RWPE2 (cell line): ENCODE data around the gene DSCAM.

Experiments used
- ATAC-seq: fragments of 200-7000 bp; cut with Tn5 transposase; 3 replicates; pipeline ENCODE4 v1.9.1; 2021; ENCODE audit warnings: low read depth
- DNase-seq: peaks from one replicate; pipeline ENCODE4 v3.0.0-alpha.2; 2020; ENCODE audit warnings: low spot score
- H3K27ac ChIP-seq: fragments of 450-650 bp; 2 replicates; pipeline ENCODE4 v1.5.1; 2017; ENCODE audit warnings: mild to moderate bottlenecking; ENCODE audit not compliant: poor library complexity, severe bottlenecking
- H3K27me3 ChIP-seq: fragments of 250-450 bp; sonication (Bioruptor Pico); 2 replicates; pipeline ENCODE4 v1.5.1; 2021; ENCODE audit warnings: mild to moderate bottlenecking, moderate library complexity; ENCODE audit not compliant: insufficient read depth, poor library complexity, severe bottlenecking
- H3K36me3 ChIP-seq: fragments of 250-450 bp; sonication (Bioruptor Pico); 2 replicates; pipeline ENCODE4 v1.5.1; 2020; ENCODE audit warnings: low read depth, mild to moderate bottlenecking, moderate library complexity
- H3K4me1 ChIP-seq: fragments of 250-450 bp; sonication (Bioruptor Pico); 2 replicates; pipeline ENCODE4 v1.5.1; 2021; ENCODE audit warnings: mild to moderate bottlenecking, moderate library complexity; ENCODE audit not compliant: insufficient read depth, poor library complexity, severe bottlenecking
- H3K4me3 ChIP-seq: fragments of 250-450 bp; sonication (Bioruptor Pico); 2 replicates; pipeline ENCODE4 v1.5.1; 2021; ENCODE audit warnings: mild to moderate bottlenecking, moderate library complexity; ENCODE audit not compliant: severe bottlenecking
- H3K9me3 ChIP-seq: fragments of 250-450 bp; sonication (Bioruptor Pico); 2 replicates; pipeline ENCODE4 v1.5.1; 2021; ENCODE audit warnings: mild to moderate bottlenecking, moderate library complexity; ENCODE audit not compliant: severe bottlenecking
- CTCF ChIP-seq: fragments of 450-650 bp; IDR thresholded peaks from one replicate; pipeline ENCODE4 v1.5.1; 2017; ENCODE audit warnings: mild to moderate bottlenecking, moderate library complexity; ENCODE audit not compliant: poor library complexity, severe bottlenecking

Gene DSCAM

GRCh38 chr21:40313260-40313659 lies 533.7 kb downstream of the DSCAM start:
- Histone ChIP-seq H3K27ac (no peak overlapping the region), H3K4me3 (no peak overlapping the region), H3K36me3 (no peaks in the 10 kb centered on the region), H3K27me3 (no peaks in the 10 kb centered on the region), H3K4me1 (no peaks in the 10 kb centered on the region), H3K9me3 (no peaks in the 10 kb centered on the region)
- TF ChIP-seq CTCF = no peak
- ATAC-seq (no peak), DNase-seq (no peak)

- no peak overlapping the region for H3K27ac ChIP-seq
- DNase-seq = no peak
- no peaks in the 10 kb centered on the region for H3K4me1 ChIP-seq
- H3K27me3 ChIP-seq = no peaks in the 10 kb centered on the region
- no peaks in the 10 kb centered on the region for H3K9me3 ChIP-seq
- TF ChIP-seq CTCF = no peak
- ATAC-seq = no peak
- no peak overlapping the region for H3K4me3 ChIP-seq
- H3K36me3 ChIP-seq = no peaks in the 10 kb centered on the region
Measured at GRCh38 chr21:40300300-40300699, 546.7 kb downstream of the DSCAM start.

DNA sequence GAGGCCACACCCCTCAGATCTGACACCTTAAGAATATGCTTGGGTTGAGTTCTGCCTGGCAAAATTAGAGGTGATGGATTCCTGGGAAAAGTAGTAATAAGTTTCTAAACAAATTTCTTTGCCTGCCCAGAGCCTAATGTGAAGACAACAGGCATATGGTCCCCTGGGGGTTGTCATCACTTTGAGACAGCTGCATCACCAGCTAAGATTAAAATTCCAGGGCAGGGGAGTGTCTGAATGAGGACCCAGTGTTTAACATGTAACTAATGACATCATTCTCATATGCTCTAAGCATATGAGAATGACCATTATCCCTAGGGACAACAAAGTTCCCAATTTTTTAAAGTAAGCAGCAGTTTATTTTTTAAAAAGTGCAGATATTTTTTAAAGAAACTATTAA lies 547.5 kb downstream of the DSCAM start:
- no peak for TF ChIP-seq CTCF
- no peaks in the 10 kb centered on the region for H3K36me3 ChIP-seq
- H3K4me3 ChIP-seq = no peak overlapping the region
- no peaks in the 10 kb centered on the region for H3K27me3 ChIP-seq
- H3K9me3 ChIP-seq = no peaks in the 10 kb centered on the region
- DNase-seq = no peak
- no peaks in the 10 kb centered on the region for H3K4me1 ChIP-seq
- no peak overlapping the region for H3K27ac ChIP-seq
- ATAC-seq = no peak

DNA sequence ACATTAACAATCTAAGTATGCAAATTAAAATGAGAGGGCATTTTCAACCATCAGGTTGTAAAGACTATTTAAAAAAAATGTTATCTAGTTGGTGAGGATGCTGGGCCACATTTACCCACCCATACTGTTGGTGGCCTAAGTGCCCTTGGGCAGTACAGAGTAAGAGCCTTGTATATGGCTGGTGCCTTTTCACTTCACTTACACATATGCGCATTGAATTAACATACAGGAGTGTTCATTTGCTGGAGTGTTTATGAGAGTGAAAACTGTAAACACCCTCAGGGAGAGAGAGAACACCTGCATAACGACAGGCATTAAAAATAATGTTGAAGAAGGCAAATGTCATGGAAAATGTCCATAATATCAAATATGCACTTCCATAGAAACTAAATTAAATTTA lies 552.6 kb downstream of the DSCAM start:
- DNase-seq (no peak), ATAC-seq (no peak)
- H3K27me3 ChIP-seq = no peaks in the 10 kb centered on the region
- no peaks in the 10 kb centered on the region for H3K9me3 ChIP-seq
- TF ChIP-seq CTCF = no peak
- no peaks in the 10 kb centered on the region for H3K4me1 ChIP-seq
- no peaks in the 10 kb centered on the region for H3K36me3 ChIP-seq
- H3K4me3 ChIP-seq = no peak overlapping the region
- H3K27ac ChIP-seq = no peak overlapping the region

DNA sequence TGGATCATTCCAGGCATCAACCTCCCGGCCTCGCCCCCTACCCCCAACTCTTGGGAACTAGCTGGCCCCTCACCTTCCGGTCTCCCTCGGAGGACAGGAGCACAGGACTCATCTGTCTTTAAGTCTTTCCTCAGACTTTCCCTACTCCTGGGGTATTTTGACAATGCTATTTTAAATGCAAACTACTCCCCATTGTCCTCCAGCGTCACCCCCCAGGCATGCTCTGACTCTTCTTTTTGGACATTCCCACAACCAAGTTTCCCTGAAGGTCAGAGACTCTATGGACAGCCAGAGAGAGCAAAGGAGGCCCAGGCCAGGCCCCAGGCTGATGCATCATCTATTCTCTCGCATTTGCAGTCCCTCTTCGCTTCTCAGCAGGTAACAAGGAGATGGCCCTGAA lies 555.4 kb downstream of the DSCAM start:
- H3K27ac ChIP-seq = no peak overlapping the region
- DNase-seq (no peak), ATAC-seq (no peak)
- H3K27me3 ChIP-seq = no peaks in the 10 kb centered on the region
- H3K36me3 ChIP-seq = no peaks in the 10 kb centered on the region
- H3K4me1 ChIP-seq = no peaks in the 10 kb centered on the region
- no peak for TF ChIP-seq CTCF
- H3K4me3 ChIP-seq = no peak overlapping the region
- H3K9me3 ChIP-seq = no peaks in the 10 kb centered on the region
